ENCODE results near the gene CHN2.

- TF ChIP-seq ZNF565 (CRISPR knock-in tag; conservative IDR thresholded peaks at IDR 0.05; ENCODE audit: low read depth) (no peak), TOX (CRISPR knock-in tag; IDR thresholded peaks at IDR 0.05; ENCODE audit: borderline replicate concordance) (no peak), PPARA (CRISPR knock-in tag; IDR thresholded peaks at IDR 0.05; ENCODE audit: borderline replicate concordance) (no peak), GLIS3 (CRISPR knock-in tag; IDR thresholded peaks at IDR 0.05) (no peak), CSRNP3 (CRISPR knock-in tag; IDR thresholded peaks at IDR 0.05) (no peak), BACH2 (CRISPR knock-in tag; IDR thresholded peaks at IDR 0.05; ENCODE audit: borderline replicate concordance) (no peak), ZNF70 (CRISPR knock-in tag; IDR thresholded peaks at IDR 0.05) (no peak), SNAI2 (CRISPR knock-in tag; IDR thresholded peaks at IDR 0.05) (no peak), TSHZ2 (CRISPR knock-in tag; IDR thresholded peaks at IDR 0.05) (no peak), ZFP3 (CRISPR knock-in tag; IDR thresholded peaks at IDR 0.05) (no peak), ZNF8 (CRISPR knock-in tag; IDR thresholded peaks at IDR 0.05) (no peak)
- TF ChIP-seq, protein P1, sequence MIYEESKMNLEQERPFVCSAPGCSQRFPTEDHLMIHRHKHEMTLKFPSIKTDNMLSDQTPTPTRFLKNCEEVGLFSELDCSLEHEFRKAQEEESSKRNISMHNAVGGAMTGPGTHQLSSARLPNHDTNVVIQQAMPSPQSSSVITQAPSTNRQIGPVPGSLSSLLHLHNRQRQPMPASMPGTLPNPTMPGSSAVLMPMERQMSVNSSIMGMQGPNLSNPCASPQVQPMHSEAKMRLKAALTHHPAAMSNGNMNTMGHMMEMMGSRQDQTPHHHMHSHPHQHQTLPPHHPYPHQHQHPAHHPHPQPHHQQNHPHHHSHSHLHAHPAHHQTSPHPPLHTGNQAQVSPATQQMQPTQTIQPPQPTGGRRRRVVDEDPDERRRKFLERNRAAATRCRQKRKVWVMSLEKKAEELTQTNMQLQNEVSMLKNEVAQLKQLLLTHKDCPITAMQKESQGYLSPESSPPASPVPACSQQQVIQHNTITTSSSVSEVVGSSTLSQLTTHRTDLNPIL (CRISPR knock-in tag; IDR thresholded peaks at IDR 0.05; ENCODE audit: low read depth): no peak
- TF ChIP-seq, protein P2, sequence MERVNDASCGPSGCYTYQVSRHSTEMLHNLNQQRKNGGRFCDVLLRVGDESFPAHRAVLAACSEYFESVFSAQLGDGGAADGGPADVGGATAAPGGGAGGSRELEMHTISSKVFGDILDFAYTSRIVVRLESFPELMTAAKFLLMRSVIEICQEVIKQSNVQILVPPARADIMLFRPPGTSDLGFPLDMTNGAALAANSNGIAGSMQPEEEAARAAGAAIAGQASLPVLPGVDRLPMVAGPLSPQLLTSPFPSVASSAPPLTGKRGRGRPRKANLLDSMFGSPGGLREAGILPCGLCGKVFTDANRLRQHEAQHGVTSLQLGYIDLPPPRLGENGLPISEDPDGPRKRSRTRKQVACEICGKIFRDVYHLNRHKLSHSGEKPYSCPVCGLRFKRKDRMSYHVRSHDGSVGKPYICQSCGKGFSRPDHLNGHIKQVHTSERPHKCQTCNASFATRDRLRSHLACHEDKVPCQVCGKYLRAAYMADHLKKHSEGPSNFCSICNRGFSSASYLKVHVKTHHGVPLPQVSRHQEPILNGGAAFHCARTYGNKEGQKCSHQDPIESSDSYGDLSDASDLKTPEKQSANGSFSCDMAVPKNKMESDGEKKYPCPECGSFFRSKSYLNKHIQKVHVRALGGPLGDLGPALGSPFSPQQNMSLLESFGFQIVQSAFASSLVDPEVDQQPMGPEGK (CRISPR knock-in tag; IDR thresholded peaks at IDR 0.05; ENCODE audit: borderline replicate concordance): no peak
Observed at GRCh38 chr7:29300649-29301048, 106.1 kb downstream of the CHN2 start.

Data from SK-N-SH treated with all-trans-retinoic acid at 6 μM for 48 hours (cell line).